HG03442 (cell line): ENCODE data around the gene LSM14B.
"Not testable (repeated sequence)": the region's sequence is repeated elsewhere in the genome, so short reads cannot be mapped to it uniquely, and the experiment has no call there.

Experiments
- ATAC-seq: cut with Tn5 transposase; IDR thresholded peaks from one replicate; pipeline ENCODE4 v1.9.1; 2021; ENCODE audit warnings: mild to moderate bottlenecking, moderate library complexity; ENCODE audit not compliant: unreplicated experiment

LSM14B gene

DNA sequence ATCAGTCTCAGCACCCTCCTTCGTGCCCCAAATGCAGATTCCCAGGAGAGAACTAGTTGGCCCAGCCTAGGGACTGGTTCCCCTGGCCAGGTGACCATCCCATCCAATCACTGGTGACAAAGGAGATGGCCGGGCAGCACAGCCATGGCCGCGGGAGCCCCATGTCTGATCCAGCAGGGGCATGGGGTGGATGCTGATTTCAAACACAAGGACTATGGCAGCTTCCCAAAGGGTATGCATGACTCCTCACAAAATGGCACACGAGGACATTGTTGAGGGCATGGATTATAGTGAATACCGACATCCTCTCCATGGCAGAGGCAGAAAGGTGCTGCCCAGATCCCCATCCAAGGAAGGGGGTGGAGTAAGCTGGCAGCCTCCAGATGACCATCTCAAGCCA is 9.9 kb upstream of the LSM14B start:
- no peak for ATAC-seq

DNA sequence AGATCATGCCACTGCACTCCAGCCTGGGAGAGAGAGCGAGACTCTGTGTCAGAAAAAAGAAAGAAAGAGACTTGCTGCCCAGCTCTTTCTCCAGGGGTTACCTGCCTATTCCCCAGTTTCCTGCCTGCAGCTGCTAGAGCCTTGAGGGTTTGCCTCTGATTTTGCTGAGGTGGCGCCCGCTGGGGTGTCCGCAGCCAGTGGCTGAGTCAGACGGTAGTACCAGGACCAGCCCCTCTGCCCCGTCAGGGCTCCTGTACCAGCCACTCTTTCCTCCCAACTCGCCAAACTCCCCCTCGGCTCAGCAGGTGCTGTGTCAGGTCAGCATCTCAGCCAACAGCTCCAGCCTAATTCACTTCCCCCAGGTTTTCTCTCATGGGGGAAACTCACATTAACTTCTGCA is 7.4 kb upstream of the LSM14B start:
- ATAC-seq, result no peak

DNA sequence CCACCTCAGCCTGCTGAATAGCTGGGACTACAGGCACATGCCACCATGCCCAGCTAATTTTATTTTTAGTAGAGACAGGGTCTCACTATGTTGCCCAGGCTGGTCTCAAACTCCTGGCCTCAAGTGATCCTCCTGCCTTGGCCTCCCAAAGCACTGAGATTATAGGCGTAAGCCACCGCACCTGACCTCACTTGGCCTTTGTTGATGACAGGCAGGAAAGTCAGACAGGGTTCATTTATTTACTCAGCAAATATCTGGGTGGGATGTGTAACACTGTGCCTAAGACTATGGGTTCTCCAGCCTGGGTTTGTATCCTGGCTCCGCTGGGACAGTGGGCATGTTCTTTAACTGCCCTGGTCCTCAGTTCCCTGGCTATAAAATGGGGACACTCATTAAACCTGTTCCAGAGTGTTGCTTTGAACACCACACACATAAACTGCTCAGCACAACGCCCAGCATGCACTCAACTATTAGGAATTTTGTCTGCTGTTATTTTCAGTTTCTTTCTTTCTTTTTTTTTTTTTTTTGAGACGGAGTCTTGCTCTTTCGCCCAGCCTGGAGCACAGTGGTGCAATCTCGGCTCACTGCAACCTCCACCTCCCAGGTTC is 6.4 kb upstream of the LSM14B start:
- ATAC-seq, result not testable (repeated sequence)

DNA sequence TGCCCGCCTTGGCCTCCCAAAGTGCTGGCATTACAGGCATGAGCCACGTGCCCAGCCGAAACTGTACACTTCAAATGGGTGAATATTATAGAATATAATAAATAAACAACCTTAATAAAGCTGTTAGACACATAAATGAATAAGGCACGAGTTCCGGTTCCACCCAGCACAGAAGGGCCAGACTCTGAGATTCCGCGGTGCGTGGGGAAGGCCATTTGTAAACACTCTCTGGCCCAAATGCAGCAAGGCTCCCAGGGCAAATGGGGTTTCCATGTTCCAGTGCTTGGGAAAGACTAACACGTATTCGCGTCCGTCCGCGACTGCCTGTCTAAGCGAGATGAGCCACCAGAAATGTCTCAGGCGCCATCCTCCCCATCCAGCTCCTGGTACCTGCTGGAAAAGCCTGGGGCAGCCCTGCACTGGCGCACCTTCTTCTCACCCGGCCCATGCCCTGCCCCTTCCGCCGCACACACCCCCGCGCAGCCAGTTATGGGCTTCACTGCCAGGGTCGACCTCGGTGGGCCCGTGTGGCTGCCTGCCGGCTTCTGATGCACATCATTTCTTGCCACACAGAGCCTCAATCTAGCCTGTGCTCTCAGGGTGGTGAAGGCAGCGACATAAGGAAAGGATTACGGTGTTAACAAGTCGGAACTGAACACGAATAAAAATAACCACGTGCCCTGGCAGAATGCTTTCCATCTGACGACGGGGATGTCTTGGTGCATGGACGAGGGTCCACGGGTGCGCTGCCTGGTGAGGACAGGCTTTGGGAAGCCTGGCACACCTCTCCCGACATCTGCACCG is 5.5 kb upstream of the LSM14B start:
- ATAC-seq, result no peak

DNA sequence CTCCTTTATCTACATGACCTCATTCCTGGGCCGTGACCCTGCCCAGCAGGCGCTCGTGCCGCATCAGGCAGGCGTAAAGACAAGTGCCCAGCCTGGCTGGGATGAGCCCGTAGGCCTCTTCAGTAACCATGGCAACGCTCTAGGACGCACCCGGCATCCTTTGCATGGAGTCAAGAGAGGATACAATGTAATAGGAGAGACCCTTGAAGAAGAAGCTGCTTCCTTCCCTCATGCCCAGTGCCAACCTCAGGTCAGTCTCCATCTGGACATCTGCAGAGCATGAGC is 5.0 kb upstream of the LSM14B start:
- ATAC-seq, result no peak

GRCh38 chr20:62117658-62118057 is 4.6 kb upstream of the LSM14B start:
- no peak for ATAC-seq

GRCh38 chr20:62118113-62119043 is 3.9 kb upstream of the LSM14B start:
- ATAC-seq, result no peak

DNA sequence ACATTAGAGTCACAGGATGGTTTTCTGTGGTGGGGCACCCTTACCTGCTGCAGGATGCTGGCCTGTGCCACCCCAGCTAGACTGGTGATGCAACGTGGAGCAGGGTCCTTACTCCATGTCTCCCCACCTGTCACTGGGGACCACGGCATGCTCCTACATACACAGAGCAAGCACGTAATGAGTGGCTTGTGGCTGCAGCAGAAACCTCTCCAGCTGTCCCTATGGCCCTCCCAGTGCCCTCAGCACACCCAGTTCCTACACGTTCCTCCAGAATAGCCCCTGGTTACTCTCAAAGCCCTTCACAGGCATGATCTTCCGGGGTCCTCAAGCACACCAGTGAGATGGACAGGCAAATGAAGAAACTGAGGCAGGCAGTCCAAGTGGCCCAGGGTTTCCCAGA is 3.2 kb upstream of the LSM14B start:
- no peak for ATAC-seq

GRCh38 chr20:62119591-62120364 is 2.5 kb upstream of the LSM14B start:
- ATAC-seq, result no peak

- no peak for ATAC-seq
These were observed 1.9 kb upstream of the LSM14B start for GRCh38 chr20:62120365-62120762.

GRCh38 chr20:62120990-62121775 is 1.1 kb upstream of the LSM14B start:
- ATAC-seq, result peak; percentile 2

- peak; percentile 10 for ATAC-seq
These were observed 577 bp downstream of the LSM14B start for GRCh38 chr20:62122654-62123449.

GRCh38 chr20:62123450-62124118 is 1.3 kb downstream of the LSM14B start:
- ATAC-seq, result no peak

DNA sequence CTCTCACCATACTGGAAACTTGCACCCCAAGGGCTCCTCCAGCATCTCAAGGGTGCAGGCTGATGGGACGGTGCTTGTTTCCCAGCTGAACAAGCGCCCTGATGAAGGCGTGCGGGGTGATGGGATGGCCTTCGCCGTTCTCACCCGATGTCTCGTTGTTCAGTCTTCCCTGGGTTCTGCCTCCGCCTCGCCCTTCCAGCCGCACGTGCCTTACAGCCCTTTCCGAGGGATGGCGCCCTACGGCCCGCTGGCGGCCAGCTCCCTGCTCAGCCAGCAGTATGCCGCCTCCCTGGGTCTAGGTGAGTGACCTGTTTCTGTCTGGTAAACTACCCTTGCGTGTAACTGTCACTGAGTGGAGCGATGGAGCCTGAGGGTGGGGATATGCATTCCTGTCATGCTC is 3.9 kb downstream of the LSM14B start:
- no peak for ATAC-seq

DNA sequence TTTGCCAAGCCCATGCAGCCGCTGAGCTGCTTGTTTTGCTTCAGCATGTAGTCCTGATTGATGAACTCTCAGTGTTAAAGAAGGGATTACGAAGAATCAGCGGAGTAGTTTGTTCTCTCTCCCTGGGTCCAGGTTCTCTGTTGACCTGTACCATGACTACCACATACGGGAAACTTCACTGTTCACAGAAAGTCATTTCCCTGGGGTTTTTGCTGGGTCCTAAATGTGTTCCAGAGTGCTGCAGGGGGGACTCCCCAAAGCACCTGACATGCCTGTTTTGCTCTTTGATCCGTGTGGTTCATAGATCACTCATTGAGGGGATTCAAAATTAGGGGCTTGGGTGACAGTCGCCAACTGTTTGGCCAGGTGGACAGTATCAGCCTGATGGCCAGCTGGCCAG is 5.5 kb downstream of the LSM14B start:
- no peak for ATAC-seq

DNA sequence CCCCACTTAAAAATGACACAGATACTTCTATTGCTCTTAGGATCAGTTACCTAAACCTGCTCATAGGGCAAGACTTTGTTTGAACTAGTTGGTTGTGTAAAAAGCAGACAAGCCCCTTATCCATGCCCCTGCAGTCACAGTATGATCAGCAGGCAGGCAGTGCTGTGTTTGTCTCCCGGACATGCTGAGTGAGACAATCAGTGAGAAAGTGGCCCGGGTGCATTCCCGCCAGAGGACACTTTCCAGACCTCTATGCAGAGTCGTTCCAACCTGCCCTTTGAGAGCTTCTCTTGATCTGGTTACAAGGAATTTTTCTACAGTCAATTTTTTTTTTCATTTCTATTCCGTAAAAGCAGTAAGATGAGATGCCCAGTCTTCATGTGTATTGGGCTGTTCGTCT is 6.2 kb downstream of the LSM14B start:
- no peak for ATAC-seq

GRCh38 chr20:62129731-62130531 is 7.7 kb downstream of the LSM14B start:
- ATAC-seq, result no peak
